OCI-LY7 (cell line): Measurements from ENCODE around the gene PNO1.

Source experiments
- EZH2phosphoT487 ChIP-seq: fragments of 200-600 bp; sonication (generic); IDR thresholded peaks from 2 replicates; pipeline ENCODE4 v1.6.1; 2018; ENCODE audit warnings: low read depth, borderline replicate concordance, mild to moderate bottlenecking, mixed run types, antibody characterized with exemption, low read length, moderate library complexity, mixed read lengths
- TF ChIP-seq, protein P1 (sequence below): fragments of 200-600 bp; sonication (generic); conservative IDR thresholded peaks from 2 replicates; pipeline ENCODE4 v1.5.1; 2014; ENCODE audit warnings: mild to moderate bottlenecking, antibody characterized with exemption, low read length, moderate library complexity, mixed read lengths

DNA sequence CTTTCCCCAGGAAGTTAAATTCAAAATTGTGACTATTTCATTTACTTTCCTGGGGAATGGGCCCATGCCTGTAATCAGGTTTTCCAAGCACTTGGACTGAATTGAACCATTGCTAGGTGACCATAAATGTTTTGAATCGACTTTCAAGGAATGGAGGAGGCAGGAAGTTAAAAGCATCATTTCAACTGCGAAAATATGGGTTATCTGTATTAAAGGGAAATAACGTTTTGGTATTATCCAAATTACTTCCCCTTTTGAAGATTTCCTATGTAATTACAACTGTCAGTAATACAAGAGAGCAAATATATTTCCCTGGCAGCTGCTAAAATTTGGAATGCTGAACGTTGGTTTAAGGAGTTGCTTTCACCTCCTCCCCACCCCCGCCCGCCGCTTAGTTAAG is 19.0 kb downstream of the PNO1 start:
- TF ChIP-seq, protein P1, sequence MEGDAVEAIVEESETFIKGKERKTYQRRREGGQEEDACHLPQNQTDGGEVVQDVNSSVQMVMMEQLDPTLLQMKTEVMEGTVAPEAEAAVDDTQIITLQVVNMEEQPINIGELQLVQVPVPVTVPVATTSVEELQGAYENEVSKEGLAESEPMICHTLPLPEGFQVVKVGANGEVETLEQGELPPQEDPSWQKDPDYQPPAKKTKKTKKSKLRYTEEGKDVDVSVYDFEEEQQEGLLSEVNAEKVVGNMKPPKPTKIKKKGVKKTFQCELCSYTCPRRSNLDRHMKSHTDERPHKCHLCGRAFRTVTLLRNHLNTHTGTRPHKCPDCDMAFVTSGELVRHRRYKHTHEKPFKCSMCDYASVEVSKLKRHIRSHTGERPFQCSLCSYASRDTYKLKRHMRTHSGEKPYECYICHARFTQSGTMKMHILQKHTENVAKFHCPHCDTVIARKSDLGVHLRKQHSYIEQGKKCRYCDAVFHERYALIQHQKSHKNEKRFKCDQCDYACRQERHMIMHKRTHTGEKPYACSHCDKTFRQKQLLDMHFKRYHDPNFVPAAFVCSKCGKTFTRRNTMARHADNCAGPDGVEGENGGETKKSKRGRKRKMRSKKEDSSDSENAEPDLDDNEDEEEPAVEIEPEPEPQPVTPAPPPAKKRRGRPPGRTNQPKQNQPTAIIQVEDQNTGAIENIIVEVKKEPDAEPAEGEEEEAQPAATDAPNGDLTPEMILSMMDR = no peak
- TF ChIP-seq EZH2phosphoT487 = no peak
